Measurements from ENCODE around the gene LYPD4.

DNA sequence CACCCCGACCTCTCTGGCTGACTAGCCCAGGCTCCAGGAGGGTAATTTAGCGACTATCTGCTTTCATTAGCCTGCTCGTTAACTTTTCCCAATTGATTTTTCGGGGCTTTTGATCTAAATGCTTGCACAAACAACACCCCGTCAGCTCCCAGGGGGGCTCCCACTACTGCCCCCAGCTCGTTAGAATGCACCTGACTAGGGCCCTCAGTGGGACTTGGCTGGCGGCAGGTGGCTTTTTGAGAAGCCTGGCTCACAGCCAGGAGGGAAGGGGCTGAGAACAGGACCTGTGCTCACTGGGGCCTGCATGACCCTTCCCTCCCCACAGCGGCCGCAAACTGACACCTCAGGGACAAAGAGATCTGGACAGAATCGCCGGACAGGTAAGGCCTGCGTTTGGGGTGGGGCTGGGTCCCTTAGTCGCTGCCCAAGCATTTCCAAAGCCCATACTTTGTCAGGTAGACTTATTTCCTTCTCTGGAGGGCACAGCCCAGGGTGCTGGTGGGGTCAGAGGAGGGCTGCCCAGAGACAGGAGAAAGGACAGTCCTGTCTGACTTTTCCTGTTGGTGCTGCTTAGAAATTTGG is 25.0 kb upstream of the LYPD4 start:
- TF ChIP-seq, protein P1, sequence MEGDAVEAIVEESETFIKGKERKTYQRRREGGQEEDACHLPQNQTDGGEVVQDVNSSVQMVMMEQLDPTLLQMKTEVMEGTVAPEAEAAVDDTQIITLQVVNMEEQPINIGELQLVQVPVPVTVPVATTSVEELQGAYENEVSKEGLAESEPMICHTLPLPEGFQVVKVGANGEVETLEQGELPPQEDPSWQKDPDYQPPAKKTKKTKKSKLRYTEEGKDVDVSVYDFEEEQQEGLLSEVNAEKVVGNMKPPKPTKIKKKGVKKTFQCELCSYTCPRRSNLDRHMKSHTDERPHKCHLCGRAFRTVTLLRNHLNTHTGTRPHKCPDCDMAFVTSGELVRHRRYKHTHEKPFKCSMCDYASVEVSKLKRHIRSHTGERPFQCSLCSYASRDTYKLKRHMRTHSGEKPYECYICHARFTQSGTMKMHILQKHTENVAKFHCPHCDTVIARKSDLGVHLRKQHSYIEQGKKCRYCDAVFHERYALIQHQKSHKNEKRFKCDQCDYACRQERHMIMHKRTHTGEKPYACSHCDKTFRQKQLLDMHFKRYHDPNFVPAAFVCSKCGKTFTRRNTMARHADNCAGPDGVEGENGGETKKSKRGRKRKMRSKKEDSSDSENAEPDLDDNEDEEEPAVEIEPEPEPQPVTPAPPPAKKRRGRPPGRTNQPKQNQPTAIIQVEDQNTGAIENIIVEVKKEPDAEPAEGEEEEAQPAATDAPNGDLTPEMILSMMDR (IDR thresholded peaks at IDR 0.05), result no peak
- TF ChIP-seq EZH2 (IDR thresholded peaks at IDR 0.05; ENCODE audit: borderline replicate concordance, insufficient read depth, low read depth, low read length, poor library complexity, severe bottlenecking), result no peak
